HG03097 (cell line): ENCODE data around the gene OR52A1.
A peak's percentile ranks its signal among the peaks of the same experiment; 100 is the strongest.

ENCODE experiments used
- ATAC-seq: cut with Tn5 transposase; IDR thresholded peaks from one replicate; pipeline ENCODE4 v1.9.1; 2021; ENCODE audit not compliant: unreplicated experiment, low FRiP score

The OR52A1 gene

GRCh38 chr11:5137014-5137413 is 17.5 kb downstream of the OR52A1 start:
- ATAC-seq: no peak

DNA sequence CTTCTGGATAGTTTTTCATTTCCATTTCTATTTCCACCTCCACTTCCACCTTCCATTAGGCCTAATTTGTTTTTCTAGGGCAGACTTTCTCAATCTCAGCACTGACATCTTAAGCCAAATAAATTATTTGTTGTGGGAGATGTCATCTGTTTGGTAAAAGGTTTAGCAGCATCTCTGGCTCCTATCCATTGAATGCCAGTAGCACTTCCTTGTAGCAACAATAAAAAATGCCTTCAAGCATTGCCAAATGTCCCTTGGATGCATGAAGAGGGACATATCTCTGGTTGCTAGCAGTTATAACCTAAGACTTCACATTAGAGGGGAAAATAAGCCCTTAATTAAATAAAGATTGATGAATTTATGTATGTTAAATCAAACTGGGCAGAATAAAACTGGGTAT is 18.3 kb downstream of the OR52A1 start:
- no peak for ATAC-seq

DNA sequence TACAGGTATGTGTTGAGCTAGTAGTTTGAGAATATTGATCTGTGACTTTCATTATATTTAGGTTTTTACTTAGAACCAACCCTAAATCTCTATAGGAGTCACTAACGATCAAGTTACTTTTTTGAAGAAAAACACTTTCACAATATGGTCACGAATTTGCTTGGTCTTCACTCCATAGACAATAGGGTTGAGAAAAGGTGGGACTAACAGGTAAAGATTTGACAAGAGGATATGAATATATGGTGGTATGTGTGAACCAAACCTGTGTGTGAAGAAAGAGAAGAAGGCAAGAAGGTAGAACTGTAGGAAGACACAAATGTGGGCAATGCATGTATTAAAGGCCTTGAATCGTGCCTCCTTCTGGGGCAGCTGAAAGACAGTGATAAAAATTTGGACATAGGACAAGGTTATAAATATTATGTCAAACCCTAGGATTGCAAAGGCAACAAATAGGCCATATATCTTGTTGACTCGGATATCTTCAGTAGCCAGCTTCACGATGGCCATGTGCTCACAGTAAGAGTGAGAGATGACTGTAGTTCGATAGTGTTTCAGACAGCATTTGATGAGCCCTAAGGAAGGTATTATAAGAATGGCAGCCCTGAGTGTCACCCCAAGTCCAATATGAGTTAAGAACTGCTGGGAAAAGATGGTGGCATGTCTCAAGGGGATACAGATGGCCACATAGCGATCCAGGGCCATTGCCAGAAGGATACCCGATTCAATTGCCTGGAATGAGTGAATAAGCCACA is 22.8 kb downstream of the OR52A1 start:
- ATAC-seq: no peak

- ATAC-seq: no peak
These were observed 25.1 kb downstream of the OR52A1 start for GRCh38 chr11:5129457-5129877.

DNA sequence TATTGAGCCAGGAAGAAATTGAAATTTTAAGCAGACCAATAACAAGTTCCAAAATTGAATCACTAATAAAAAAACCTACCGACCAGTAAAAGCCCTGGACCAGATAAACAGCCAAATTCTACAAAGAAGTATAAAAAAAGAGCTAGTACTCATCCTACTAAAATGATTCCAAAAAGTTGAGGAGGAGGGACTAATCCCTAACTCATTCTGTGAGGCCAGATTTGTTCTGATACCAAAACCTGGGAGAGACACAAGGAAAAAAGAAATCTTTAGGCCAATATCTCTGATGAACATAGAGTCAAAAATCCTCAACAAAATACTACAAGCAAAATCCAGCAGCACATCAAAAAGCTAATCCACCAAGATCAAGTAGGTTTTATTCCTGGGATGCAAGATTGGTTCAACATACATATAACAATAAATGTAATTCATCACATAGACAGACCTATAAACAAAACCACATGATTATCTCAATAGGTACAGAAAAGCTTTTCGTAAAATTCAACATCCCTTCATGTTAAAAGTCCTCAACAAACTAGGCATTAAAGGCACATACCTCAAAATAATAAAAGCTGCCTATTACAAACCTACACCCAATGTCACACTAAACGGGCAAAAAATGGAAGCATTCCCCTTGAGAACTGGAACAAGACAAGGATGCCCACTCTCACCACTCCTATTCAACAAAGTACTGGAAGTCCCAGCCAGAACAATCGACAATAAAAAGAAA is 29.5 kb downstream of the OR52A1 start:
- ATAC-seq: no peak

DNA sequence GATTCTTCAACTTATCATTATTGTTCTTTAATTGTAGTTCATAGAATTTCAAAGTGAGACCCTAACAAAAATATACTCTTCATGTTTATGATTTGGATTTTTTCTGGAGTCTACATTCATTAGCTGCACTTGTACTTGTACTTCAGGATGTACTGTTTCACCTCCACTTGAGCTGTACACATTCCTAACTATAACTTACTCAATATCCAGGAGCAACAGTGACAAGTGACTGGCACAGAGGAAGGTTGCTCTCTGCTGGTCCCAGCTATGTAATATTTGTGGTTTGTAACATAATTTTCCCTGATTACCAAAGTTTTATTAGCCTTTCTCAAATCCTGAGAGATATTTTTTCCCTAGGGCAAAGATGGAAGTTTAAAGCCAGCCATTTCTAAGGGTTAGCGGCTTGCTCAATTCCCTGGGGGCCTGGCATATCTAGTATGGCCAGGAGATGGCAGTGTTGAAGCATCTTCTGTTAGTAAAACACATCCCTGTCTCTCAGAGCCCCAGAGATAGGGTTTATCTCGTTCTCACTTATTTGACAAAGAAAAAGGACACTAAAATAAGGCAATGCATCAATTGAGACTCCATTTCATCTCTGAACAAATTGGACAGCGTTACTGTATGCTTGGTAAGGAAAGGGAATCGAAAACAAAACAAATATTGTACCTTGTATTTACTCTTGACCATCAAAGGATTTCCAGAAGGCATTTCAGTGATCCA is 30.6 kb downstream of the OR52A1 start:
- ATAC-seq: peak; percentile 76

DNA sequence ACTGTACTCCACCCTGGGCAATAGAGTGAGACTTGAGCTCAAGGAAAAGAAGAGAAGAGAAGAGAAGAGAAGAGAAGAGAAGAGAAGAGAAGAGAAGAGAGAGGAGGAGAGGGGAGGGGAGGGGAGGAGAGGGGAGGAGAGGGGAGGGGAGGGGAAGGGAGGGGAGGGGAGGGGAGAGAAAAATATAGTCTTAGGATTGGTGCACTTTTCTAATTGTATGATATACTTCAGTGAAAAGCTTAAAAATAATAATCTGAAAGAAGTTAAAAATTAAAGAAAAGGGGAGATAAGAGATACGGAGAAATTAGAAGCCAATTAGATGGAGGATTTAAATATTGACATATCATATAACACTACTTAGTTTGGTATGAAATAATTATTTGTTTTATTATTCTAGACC is 35.7 kb downstream of the OR52A1 start:
- no peak for ATAC-seq

DNA sequence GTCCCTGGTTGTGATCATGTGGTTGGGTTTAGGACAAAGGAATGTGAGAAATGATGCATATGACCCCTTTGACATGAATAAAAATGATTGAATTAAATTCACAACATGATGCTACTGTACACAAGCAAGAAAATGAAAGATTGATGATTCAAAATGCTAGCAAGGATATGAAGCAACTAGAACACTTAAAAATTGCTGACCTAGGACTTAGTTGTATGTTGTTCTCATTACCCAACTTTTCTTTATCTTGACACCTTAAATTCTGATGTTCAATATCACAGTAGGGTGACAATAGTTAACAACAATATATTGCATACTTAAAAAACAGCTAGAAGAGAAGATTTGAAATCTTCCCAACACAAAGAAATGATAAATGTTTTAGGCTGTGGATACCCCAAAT is 37.0 kb downstream of the OR52A1 start:
- no peak for ATAC-seq

- ATAC-seq: no peak
These were observed 39.2 kb downstream of the OR52A1 start for GRCh38 chr11:5115339-5115738.

DNA sequence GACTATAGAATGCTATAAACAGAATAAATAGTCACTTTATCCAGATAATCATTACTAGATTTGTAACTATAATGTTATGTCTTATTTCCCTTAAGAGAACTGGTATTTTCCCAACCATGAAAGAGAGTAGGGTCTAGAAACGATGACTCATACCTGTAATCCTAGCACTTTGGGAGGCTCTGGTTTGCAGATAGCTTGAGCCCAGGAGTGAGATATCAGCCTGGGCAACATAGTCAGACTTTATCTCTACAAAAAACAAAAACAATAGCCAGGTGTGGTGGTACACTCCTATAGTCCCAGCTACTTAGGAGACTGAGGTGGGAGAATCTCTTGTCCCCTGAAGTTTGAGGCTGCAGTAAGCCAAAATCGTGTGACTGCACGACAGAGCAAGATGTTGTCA is 47.3 kb downstream of the OR52A1 start:
- no peak for ATAC-seq

DNA sequence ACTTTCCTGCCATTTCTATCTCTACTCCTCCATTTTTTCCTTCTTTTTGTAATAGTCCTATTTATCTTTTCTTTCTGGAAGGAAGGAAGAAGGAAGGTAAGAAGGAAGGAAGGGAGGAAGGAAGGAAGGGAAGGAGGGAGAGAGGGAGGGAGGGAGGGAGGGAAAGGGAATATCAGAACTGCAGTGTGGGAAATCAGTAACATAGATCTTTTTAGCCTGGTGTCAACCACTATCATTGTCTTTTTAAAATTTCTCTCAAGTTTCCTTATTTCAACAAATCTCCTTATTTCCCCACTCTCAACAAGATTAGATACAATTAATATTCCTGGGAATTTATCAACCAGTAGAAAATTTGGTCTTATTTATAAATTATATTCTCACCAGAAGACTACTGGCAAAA is 51.5 kb downstream of the OR52A1 start:
- no peak for ATAC-seq

GRCh38 chr11:5102246-5102645 is 52.3 kb downstream of the OR52A1 start:
- ATAC-seq: no peak

- ATAC-seq: no peak
These were observed 58.5 kb downstream of the OR52A1 start for GRCh38 chr11:5096011-5096410.
